Glutamatergic neuron (in vitro differentiated cells): ENCODE data around the gene UGT1A10. TPM values are rescaled to one million over a fixed set of nuclear protein-coding genes. Genes with fewer than 3 reads are reported as not detected.

Experiments
- DNase-seq: peaks from one replicate; pipeline ENCODE4 v3.0.0; 2022
- H3K27ac Mint-ChIP-seq: one replicate; pipeline ENCODE4 v1.8.0; 2020; ENCODE audit warnings: mild to moderate bottlenecking, mixed read lengths, inconsistent platforms; ENCODE audit not compliant: unreplicated experiment
- H3K27me3 Mint-ChIP-seq: one replicate; pipeline ENCODE4 v1.8.0; 2020; ENCODE audit warnings: mild to moderate bottlenecking, moderate library complexity, mixed read lengths, inconsistent platforms; ENCODE audit not compliant: unreplicated experiment
- H3K36me3 Mint-ChIP-seq: one replicate; pipeline ENCODE4 v1.8.0; 2020; ENCODE audit warnings: mild to moderate bottlenecking, mixed read lengths, inconsistent platforms; ENCODE audit not compliant: unreplicated experiment
- H3K4me1 Mint-ChIP-seq: one replicate; pipeline ENCODE4 v1.8.0; 2020; ENCODE audit warnings: mild to moderate bottlenecking, low read depth, mixed read lengths, inconsistent platforms; ENCODE audit not compliant: unreplicated experiment
- H3K4me3 Mint-ChIP-seq: one replicate; pipeline ENCODE4 v1.8.0; 2020; ENCODE audit warnings: mild to moderate bottlenecking, mixed read lengths, inconsistent platforms; ENCODE audit not compliant: unreplicated experiment
- H3K9me3 Mint-ChIP-seq: one replicate; pipeline ENCODE4 v1.8.0; 2020; ENCODE audit warnings: mild to moderate bottlenecking, moderate library complexity, mixed read lengths, inconsistent platforms; ENCODE audit not compliant: unreplicated experiment
- CTCF ChIP-seq: fragments of 200-600 bp; sonication (generic); IDR thresholded peaks from one replicate; pipeline ENCODE4 v1.5.0; 2021; ENCODE audit not compliant: partially characterized antibody, unreplicated experiment
- total RNA-seq: library from RNA; stranded (reverse); fragmentation: NEBNext Ultra II Directional; extraction: Animal tissue kit (Norgen Biotek cat#: 25700); gene quantifications from one replicate; pipeline ENCODE4 v1.2.1, GENCODE V29; 2021; ENCODE audit not compliant: unreplicated experiment

The UGT1A10 gene
- total RNA-seq, 1 donor from 2014 or later = not detected

GRCh38 chr2:233690444-233690843 is 54.2 kb downstream of the UGT1A10 start:
- TF ChIP-seq CTCF = no peak
- H3K27me3 Mint-ChIP-seq = no peaks in the 10 kb centered on the region
- H3K27ac Mint-ChIP-seq = no peak overlapping the region
- H3K9me3 Mint-ChIP-seq = peaks cover 4% of the 10 kb centered on the region
- H3K4me1 Mint-ChIP-seq = no peaks in the 10 kb centered on the region
- H3K36me3 Mint-ChIP-seq = no peaks in the 10 kb centered on the region
- no peak overlapping the region for H3K4me3 Mint-ChIP-seq
- DNase-seq = no peak

- Mint-ChIP-seq H3K4me3 (no peak overlapping the region), H3K36me3 (no peaks in the 10 kb centered on the region), H3K9me3 (peaks cover 4% of the 10 kb centered on the region), H3K27ac (no peak overlapping the region), H3K27me3 (no peaks in the 10 kb centered on the region), H3K4me1 (no peaks in the 10 kb centered on the region)
- TF ChIP-seq CTCF = no peak
- no peak for DNase-seq
Observed at GRCh38 chr2:233691443-233692433, 55.5 kb downstream of the UGT1A10 start.

- Mint-ChIP-seq H3K27ac (no peak within 1 kb of the TSS), H3K9me3 (peaks cover 4% of the 10 kb centered on the region), H3K27me3 (no peaks in the 10 kb centered on the region), H3K36me3 (no peaks in the 10 kb centered on the region), H3K4me3 (no peak within 1 kb of the TSS), H3K4me1 (no peaks in the 10 kb centered on the region)
- no peak for DNase-seq
- TF ChIP-seq CTCF = no peak
Observed at GRCh38 chr2:233692648-233693047, 56.4 kb downstream of the UGT1A10 start, which contains the start of gene UGT1A6. TSS of gene UGT1A6 (plus strand) at chr2:233692890. CDS start at chr2:233693005, 115 bp downstream.

- H3K36me3 Mint-ChIP-seq = no peaks in the 10 kb centered on the region
- no peak overlapping the region for H3K4me3 Mint-ChIP-seq
- DNase-seq = no peak
- no peak overlapping the region for H3K27ac Mint-ChIP-seq
- no peak for TF ChIP-seq CTCF
- no peaks in the 10 kb centered on the region for H3K27me3 Mint-ChIP-seq
- H3K9me3 Mint-ChIP-seq = peaks cover 1% of the 10 kb centered on the region
- no peaks in the 10 kb centered on the region for H3K4me1 Mint-ChIP-seq
Observed at GRCh38 chr2:233693963-233694362, 57.7 kb downstream of the UGT1A10 start.

GRCh38 chr2:233698740-233699139 is 62.5 kb downstream of the UGT1A10 start:
- no peak for DNase-seq
- no peaks in the 10 kb centered on the region for H3K36me3 Mint-ChIP-seq
- no peak overlapping the region for H3K27ac Mint-ChIP-seq
- no peaks in the 10 kb centered on the region for H3K27me3 Mint-ChIP-seq
- no peak for TF ChIP-seq CTCF
- H3K4me1 Mint-ChIP-seq = no peaks in the 10 kb centered on the region
- no peaks in the 10 kb centered on the region for H3K9me3 Mint-ChIP-seq
- H3K4me3 Mint-ChIP-seq = no peak overlapping the region
